Right lobe of liver (tissue), 4 donors: ENCODE results near the gene AHNAK2.

ENCODE experiments used
- CTCF ChIP-seq, 4 donors: fragments of 200-600 bp in 3 of 4; fragments of 450-650 bp in 1 of 4; IDR thresholded peaks; one replicate each; pipeline versions ENCODE4 v1.5.1 to v1.8.0; 2016 to 2022; ENCODE audit warnings: antibody characterized with exemption in 4 of 4, mild to moderate bottlenecking in 2 of 4
- POLR2A ChIP-seq: fragments of 450-650 bp; IDR thresholded peaks from one replicate; pipeline ENCODE4 v1.6.1; 2017; ENCODE audit warnings: antibody characterized with exemption, mild to moderate bottlenecking
- donor health status: DM: no; HTN: no; CAD: no.
- donor health status: DM: no; HTN: no; CAD: no.
- donor health status: DM: no; HTN: yes; CAD: no.

- no peak for TF ChIP-seq POLR2A
- TF ChIP-seq CTCF (IDR thresholded peaks at IDR 0.05), result no peak
These were observed 14.3 kb upstream of the AHNAK2 start for GRCh38 chr14:104992501-104992900.
